AG09319 (cell line): ENCODE results near the gene RAET1L.
"Not testable (repeated sequence)": the region's sequence is repeated elsewhere in the genome, so short reads cannot be mapped to it uniquely, and the experiment has no call there.

Experiments
- DNase-seq: peaks from one replicate; pipeline ENCODE4 v3.0.0-alpha.2; 2010; ENCODE audit warnings: low read depth; ENCODE audit errors: extremely low read depth
- TF ChIP-seq, protein P1 (sequence below): IDR thresholded peaks from 2 replicates; pipeline ENCODE4 v1.5.1; 2011; ENCODE audit warnings: low read depth, mild to moderate bottlenecking, inconsistent platforms, low read length, moderate library complexity

RAET1L gene

DNA sequence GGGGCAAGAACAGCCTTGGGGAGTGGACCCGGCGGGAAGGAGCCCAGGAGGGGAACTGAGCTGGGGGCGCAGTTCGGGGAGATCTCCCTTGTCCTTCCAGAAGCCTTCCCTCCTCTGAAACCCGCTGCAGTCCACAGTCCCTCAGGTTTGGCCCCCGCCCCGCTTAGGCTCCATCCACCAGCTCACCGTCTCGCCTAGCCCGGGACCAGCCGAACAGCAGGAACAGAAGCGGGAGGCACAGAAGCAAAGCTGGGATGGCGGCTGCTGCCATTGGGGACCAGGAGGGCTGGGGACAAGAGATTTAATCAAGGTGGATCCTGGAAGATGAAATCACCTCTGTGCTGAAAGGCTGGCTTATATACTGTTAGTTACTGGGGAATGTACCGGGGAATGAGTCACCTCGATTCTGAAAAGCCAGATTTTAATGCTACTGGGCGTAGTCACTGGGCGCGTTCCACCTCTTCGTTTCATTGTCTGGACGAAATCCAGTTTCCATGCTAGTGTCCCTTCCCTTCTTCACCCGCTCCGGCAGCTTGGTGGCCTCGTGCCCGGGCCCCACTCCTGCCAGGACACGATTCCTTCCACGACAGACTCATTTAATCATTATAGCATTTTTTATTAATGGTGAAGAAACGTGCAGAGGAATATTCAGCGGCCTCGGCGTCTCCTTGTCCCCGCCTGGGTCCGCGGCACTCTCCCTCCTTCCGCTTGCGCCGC, at the start of gene RAET1L:
RAET1L (minus strand) TSS at position 332 of the 717 bp plus-strand sequence; CDS start at position 271, 61 bp downstream.
- no peak for DNase-seq

GRCh38 chr6:150075034-150075421, 49.7 kb upstream of the RAET1L start:
- TF ChIP-seq, protein P1, sequence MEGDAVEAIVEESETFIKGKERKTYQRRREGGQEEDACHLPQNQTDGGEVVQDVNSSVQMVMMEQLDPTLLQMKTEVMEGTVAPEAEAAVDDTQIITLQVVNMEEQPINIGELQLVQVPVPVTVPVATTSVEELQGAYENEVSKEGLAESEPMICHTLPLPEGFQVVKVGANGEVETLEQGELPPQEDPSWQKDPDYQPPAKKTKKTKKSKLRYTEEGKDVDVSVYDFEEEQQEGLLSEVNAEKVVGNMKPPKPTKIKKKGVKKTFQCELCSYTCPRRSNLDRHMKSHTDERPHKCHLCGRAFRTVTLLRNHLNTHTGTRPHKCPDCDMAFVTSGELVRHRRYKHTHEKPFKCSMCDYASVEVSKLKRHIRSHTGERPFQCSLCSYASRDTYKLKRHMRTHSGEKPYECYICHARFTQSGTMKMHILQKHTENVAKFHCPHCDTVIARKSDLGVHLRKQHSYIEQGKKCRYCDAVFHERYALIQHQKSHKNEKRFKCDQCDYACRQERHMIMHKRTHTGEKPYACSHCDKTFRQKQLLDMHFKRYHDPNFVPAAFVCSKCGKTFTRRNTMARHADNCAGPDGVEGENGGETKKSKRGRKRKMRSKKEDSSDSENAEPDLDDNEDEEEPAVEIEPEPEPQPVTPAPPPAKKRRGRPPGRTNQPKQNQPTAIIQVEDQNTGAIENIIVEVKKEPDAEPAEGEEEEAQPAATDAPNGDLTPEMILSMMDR: no peak
- no peak for DNase-seq

More for the DNA sequence above, at the start of gene RAET1L:
- TF ChIP-seq, protein P1: no peak

DNA sequence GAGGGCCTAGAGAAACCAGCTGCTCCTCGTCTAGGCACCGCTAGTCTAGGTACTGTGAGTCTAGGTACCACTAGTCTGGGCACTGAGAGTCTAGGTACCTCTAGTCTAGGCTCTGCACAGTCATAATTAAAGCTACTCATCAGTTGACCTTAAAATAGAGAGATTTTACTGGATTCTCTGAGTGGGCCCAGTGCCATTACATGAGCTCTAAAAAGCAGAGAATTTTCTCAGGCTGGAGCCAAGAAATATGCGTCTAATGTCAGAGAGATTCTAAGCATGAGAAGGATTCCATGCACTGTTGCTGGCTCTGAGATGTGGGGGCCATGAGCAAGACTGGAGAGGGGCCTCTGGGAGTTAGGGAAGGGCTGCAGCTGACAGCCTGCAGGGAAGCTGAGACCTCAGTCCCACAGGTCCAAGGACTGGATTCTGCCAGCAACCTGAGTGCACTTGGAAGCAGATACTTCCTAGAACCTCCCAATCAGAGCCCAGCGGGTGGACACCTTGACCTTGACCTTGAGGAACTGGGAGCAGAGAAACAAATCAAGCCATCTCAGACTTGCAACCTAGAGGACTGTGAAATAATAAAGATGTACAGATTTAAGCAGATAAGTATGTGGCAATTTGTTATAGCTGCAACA, 49.2 kb upstream of the RAET1L start:
- not testable (repeated sequence) for DNase-seq

DNA sequence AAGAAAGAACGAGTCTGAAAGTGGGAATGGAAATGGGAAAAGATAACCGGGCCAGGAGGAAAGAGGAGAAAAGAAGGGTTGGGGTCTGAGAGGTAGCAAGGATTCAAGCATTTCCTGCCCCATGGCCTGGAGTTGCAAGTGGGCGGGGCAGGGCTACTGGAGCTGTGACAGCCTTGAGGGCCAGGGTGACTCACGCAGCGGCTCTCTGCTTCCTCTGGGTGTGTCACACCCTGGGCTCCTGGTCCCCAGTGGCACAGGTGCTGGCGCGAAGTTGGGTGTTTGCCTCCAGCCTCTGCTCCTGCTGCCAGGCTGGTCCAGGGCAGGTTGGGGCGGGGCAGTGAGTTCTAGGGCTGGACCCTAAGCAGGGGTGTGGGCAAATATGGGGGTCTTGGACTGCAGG, 46.9 kb upstream of the RAET1L start:
- TF ChIP-seq, protein P1: no peak
- DNase-seq: no peak

DNA sequence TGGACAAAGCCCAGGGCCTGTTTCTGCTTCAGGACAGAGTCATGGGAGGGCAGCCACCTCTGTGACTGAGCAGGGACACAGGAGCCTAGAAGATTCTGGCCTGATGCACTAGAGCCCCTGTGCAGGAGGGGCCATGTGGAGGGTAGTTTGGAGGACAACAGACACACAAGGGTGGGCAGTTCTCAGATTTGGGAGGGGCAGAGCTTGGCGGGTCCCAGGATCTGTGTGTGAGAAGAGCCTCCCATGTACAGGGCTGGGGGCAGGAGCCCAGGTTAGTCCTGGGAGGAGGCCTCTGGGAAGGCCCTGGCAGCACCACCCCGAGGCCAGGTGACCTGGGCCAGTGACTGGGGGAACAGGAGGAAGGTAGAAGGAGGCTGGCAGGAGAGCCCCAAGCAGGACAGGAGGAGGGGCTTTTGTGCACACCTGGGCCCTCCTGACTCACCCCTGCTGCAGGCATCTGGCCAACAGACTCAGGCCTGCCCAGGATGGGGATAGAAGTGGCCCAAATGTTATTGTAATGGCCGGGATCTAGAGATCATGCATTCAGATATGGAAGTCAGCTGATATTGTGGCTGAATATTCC, 45.0 kb upstream of the RAET1L start:
- TF ChIP-seq, protein P1: no peak
- no peak for DNase-seq

- TF ChIP-seq, protein P1: no peak
- no peak for DNase-seq
Observed at GRCh38 chr6:150069706-150070105, 44.4 kb upstream of the RAET1L start.

DNA sequence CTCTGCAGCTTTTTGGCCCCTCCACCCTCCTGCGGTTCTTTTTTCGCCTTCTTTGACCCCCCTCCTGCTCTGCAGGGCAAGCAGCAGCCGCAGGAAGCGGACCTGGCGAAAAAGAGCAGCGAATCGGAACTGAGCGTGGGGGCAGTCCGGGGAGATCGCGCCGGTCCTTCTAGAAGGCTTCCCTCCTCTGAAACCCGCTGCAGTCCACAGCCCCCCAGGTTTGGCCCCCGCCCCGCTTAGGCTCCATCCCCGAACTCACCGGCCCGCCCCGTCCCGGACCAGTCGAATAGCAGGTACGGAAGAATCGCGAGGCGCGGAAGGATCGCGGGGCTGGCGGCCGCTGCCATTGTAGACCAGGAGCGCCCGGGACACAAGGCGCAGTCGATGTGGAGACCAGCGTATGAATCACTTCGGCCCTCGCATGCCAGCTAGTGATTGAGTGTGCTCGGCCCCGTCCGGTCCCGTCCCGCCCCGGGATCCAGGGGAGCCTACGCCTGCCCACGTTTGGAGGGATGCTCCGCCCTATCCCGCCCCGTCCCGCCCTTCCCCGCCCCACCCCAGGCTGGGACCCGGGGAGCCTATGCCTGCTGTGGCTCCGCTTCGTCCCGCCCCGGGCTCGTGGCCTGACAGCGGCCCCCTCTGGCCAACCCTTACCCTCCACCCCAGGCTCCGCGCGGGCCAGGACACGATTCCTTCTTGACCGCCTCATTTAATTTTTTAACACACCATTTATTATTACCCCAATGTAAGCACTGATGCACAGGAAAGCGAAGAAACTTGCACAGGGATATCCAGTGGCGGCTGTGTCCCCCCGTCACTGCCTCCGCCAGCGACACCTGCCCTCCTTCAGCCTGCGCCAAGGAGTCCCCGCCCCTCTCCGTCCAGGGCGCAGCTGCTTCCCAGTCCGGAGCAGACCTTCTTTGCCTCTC, 43.7 kb upstream of the RAET1L start, which contains the start of gene ULBP3:
ULBP3 (minus strand) TSS at position 402 of the 929 bp plus-strand sequence; CDS start at position 347, 55 bp downstream.
- TF ChIP-seq, protein P1: peak; percentile 62
- DNase-seq: peak; percentile 85
